IPS-18c (cell line): Measurements from ENCODE around the gene CMC2.

Experiments
- H3K4me3 ChIP-seq: 2 replicates; pipeline ENCODE4 v1.7.0; 2013; ENCODE audit warnings: low read depth, mild to moderate bottlenecking, low read length, moderate library complexity; ENCODE audit not compliant: insufficient read depth
- H3K9me3 ChIP-seq: one replicate; pipeline ENCODE4 v1.6.1; 2013; ENCODE audit warnings: mild to moderate bottlenecking, low read length, moderate library complexity; ENCODE audit not compliant: control insufficient read depth, insufficient read depth

CMC2 gene

DNA sequence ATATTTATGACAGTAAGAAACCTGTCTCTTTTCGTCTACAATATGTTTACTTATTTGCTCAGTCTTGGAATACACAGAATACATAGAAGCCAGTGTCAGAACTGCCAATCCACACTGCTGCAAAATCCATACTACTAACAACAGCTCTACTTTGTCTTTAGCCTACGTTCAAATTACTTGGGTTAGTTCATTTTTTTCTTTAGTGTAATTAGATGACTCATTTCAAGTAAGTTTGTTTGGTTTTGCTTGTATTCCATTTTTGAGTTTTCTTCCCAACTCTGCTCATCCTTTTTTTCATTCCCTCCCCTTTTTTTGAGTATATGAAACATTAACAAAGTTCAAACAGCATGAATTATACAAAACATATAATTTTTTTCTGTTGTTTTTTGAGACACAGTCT lies 16.9 kb downstream of the CMC2 start:
- Histone ChIP-seq H3K9me3 (no peaks in the 10 kb centered on the region), H3K4me3 (no peak overlapping the region)

GRCh38 chr16:80988756-80989155 lies 17.9 kb downstream of the CMC2 start:
- Histone ChIP-seq H3K4me3 (no peak overlapping the region), H3K9me3 (no peaks in the 10 kb centered on the region)

DNA sequence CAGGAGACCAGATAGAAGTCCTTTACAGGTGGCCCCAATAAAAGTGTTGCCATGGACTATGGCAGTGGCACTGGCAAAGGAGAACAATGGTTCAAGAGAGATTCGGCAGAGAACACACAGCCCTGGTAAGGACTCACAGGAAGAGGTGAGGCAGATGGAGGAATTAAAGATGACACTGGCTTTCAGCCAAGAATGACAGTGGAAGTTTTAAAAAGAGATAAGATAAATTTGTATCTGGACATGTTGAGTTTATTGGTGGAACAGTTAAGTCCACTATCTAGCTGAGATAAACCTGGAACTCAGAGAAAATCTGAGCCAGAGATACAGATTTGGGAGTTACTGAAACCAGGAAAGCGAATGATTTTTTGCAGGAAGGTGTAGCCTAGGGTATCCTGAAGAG lies 20.1 kb downstream of the CMC2 start:
- Histone ChIP-seq H3K9me3 (no peaks in the 10 kb centered on the region), H3K4me3 (no peak overlapping the region)

DNA sequence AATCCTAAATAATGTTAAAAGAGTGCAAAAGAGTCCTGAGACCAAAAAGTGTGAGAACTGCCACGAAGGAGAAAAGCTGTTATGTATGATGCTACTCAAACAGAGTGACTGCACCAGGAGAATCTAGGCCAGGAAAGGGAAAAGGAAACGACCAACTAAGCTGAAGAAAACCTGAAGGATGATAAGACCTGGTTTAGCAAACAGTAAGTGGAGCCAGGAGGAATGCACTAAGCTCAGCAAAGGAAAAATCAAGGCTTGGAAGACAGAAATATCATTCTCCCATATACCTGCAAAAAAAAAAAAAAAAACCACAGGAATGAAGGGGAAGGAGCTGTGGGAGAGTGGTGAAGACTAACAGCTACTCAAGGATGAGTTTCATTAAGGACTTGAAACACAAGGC lies 21.1 kb downstream of the CMC2 start:
- Histone ChIP-seq H3K9me3 (no peaks in the 10 kb centered on the region), H3K4me3 (no peak overlapping the region)

GRCh38 chr16:80984124-80984892 lies 22.4 kb downstream of the CMC2 start:
- Histone ChIP-seq H3K9me3 (no peaks in the 10 kb centered on the region), H3K4me3 (no peak overlapping the region)

DNA sequence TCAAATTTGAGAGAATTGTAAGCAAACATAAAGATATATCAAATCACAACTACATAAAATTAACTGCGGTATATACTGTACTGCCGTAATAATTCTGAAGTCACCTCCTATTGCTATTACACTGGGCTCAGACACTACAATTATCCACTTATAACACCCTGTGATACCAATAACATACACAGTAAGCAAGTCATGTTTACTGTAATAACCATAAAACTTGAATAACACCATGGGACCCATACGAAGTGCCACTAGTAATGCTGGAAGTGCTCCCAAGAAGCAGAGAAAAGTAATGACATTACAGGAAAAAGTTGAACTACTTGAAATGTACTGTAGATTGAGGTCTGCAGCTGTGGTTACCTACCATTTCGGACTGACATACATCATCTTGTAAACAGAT lies 24.0 kb downstream of the CMC2 start:
- Histone ChIP-seq H3K4me3 (no peak overlapping the region), H3K9me3 (no peaks in the 10 kb centered on the region)

DNA sequence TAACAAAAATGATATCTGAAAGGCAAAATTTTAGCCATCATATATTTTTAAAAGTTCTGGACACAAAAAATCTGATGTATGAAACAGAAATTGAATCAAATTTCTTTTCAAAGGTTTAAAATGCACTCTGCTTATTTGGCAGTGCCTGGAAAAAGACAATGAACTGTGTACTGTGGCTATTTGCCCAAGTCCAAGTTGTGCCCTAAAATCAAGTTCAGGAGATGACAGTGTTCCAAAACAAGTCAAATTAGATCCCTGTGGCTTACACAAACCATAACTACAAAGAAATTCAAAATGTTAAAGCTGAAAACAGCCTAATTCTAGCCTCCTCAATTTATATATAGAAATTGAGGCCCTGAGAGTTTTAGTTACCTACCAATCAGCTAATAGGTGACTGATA lies 25.6 kb downstream of the CMC2 start:
- Histone ChIP-seq H3K9me3 (no peaks in the 10 kb centered on the region), H3K4me3 (no peak overlapping the region)

DNA sequence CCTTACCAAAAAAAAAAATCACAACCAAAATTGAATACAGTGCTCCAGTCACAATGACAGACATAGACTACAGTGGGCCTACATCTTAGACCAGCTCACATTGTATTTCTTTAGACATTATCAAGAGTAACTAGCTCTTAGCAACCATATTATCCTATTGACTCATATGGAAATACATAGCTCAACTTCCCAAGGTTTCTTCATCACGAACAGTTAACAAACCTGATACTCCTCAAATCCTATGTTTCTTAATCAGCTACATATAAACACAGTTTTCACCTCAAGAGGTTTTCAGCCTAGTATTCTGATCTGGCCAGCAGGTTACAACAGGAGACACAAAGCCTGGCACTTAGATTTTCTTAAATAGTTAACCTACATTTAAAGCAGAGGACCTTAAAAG lies 29.7 kb downstream of the CMC2 start:
- Histone ChIP-seq H3K9me3 (no peaks in the 10 kb centered on the region), H3K4me3 (no peak overlapping the region)

GRCh38 chr16:80974649-80975376 lies 31.9 kb downstream of the CMC2 start:
- Histone ChIP-seq H3K4me3 (no peak overlapping the region), H3K9me3 (no peaks in the 10 kb centered on the region)

GRCh38 chr16:80973991-80974390 lies 32.7 kb downstream of the CMC2 start:
- Histone ChIP-seq H3K4me3 (no peak overlapping the region), H3K9me3 (no peaks in the 10 kb centered on the region)

- Histone ChIP-seq H3K4me3 (no peak overlapping the region), H3K9me3 (no peaks in the 10 kb centered on the region)
Observed at GRCh38 chr16:80972611-80973010, 34.1 kb downstream of the CMC2 start.

GRCh38 chr16:80971819-80972218 lies 34.9 kb downstream of the CMC2 start:
- Histone ChIP-seq H3K9me3 (no peaks in the 10 kb centered on the region), H3K4me3 (no peak overlapping the region)

- no peak overlapping the region for H3K4me3 ChIP-seq
- H3K9me3 ChIP-seq, result no peaks in the 10 kb centered on the region
Observed at GRCh38 chr16:80969114-80969484, 37.6 kb downstream of the CMC2 start.

DNA sequence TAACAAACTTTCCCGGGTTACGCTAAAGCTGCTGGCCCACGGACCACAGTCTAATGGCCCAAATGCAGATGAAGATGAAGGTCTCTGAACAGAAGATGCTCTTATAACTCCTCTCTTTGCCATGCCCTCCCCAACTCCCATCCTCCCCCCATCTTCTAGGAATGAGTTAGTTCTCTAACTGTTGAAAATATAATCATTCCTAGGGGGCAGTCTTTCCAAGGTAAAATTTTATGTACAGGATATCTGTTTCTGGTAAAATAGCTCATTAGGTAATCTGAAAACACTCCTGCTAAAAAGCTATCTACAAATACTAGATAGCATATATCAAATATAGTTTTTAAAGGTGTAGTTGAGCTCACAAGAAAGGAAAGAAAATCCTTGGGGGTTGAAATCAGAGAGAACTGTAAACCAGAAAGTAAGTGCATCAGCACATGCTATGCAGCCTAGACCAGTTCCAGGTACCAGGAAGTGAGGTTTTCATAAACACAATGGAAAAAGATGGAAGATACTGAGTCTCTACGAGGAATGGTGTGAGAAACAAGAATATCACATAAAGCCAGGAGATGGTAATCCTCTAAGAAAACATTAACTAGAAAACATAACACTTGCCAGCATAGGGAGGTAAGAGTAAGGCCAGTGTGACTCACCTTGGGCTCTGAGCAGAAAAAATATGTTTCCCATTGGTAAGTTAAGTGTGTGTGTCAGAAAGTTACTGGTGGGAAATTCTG lies 38.1 kb downstream of the CMC2 start:
- H3K9me3 ChIP-seq, result no peaks in the 10 kb centered on the region
- no peak overlapping the region for H3K4me3 ChIP-seq

GRCh38 chr16:80966617-80967016 lies 40.1 kb downstream of the CMC2 start:
- H3K9me3 ChIP-seq, result no peaks in the 10 kb centered on the region
- H3K4me3 ChIP-seq, result no peak overlapping the region

DNA sequence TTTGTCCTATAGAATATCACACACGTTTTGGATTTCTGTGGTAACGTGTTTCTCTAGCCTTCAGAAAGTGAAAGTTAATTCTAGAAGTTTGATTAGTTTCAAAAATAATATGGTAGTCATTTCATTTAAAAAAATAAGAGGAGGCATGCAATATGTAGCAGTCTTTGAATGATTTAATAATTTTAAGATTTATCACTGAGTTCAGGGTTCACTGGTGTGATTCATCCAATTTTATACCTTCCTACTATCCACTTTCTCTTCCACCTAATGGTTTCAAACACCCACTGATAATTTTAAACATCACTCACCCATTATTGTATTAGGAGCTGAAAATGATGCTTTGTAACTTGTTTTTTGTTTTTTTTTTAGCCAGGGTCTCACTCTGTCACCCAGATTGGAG lies 42.3 kb downstream of the CMC2 start:
- no peaks in the 10 kb centered on the region for H3K9me3 ChIP-seq
- H3K4me3 ChIP-seq, result no peak overlapping the region

- no peaks in the 10 kb centered on the region for H3K9me3 ChIP-seq
Observed at GRCh38 chr16:80962879-80963278, 43.8 kb downstream of the CMC2 start.

GRCh38 chr16:80958284-80958683 lies 48.4 kb downstream of the CMC2 start:
- Histone ChIP-seq H3K9me3 (no peaks in the 10 kb centered on the region), H3K4me3 (no peak overlapping the region)

More at GRCh38 chr16:80962879-80963278, 43.8 kb downstream of the CMC2 start:
- no peak overlapping the region for H3K4me3 ChIP-seq
